Activated naive CD4-positive, alpha-beta T cell treated with anti-CD3 and anti-CD28 coated beads, Interleukin-2, amount 50 U/mL, for 24 hours (primary cell): Measurements from ENCODE around the gene ENKUR.

ENCODE experiments used
- H3K27ac Mint-ChIP-seq: one replicate; pipeline ENCODE4 v1.8.0; 2021; ENCODE audit warnings: mild to moderate bottlenecking, mixed read lengths
- H3K27me3 Mint-ChIP-seq: one replicate; pipeline ENCODE4 v1.8.0; 2021; ENCODE audit warnings: mixed read lengths
- H3K36me3 Mint-ChIP-seq: one replicate; pipeline ENCODE4 v1.8.0; 2021; ENCODE audit warnings: mixed read lengths
- H3K4me1 Mint-ChIP-seq: one replicate; pipeline ENCODE4 v1.8.0; 2021; ENCODE audit warnings: mixed read lengths
- H3K4me3 Mint-ChIP-seq: one replicate; pipeline ENCODE4 v1.8.0; 2021; ENCODE audit warnings: mild to moderate bottlenecking, mixed read lengths
- H3K9me3 Mint-ChIP-seq: one replicate; pipeline ENCODE4 v1.8.0; 2021; ENCODE audit warnings: mixed read lengths

The ENKUR gene

GRCh38 chr10:24993237-24993958, 22.6 kb downstream of the ENKUR start:
- no peak overlapping the region for H3K4me3 Mint-ChIP-seq
- no peaks in the 10 kb centered on the region for H3K27me3 Mint-ChIP-seq
- peak overlapping the region; percentile 35 for H3K27ac Mint-ChIP-seq
- no peaks in the 10 kb centered on the region for H3K4me1 Mint-ChIP-seq
- H3K36me3 Mint-ChIP-seq = no peaks in the 10 kb centered on the region
- no peaks in the 10 kb centered on the region for H3K9me3 Mint-ChIP-seq

GRCh38 chr10:24992512-24993133, 23.3 kb downstream of the ENKUR start:
- no peaks in the 10 kb centered on the region for H3K36me3 Mint-ChIP-seq
- H3K27me3 Mint-ChIP-seq = no peaks in the 10 kb centered on the region
- H3K4me3 Mint-ChIP-seq = no peak overlapping the region
- H3K4me1 Mint-ChIP-seq = no peaks in the 10 kb centered on the region
- H3K27ac Mint-ChIP-seq = no peak overlapping the region
- no peaks in the 10 kb centered on the region for H3K9me3 Mint-ChIP-seq

- no peaks in the 10 kb centered on the region for H3K27me3 Mint-ChIP-seq
Measured at GRCh38 chr10:24991298-24991697, 24.7 kb downstream of the ENKUR start.

GRCh38 chr10:24989867-24990266, 26.1 kb downstream of the ENKUR start:
- Mint-ChIP-seq H3K27ac (no peak overlapping the region), H3K27me3 (no peaks in the 10 kb centered on the region), H3K4me1 (no peaks in the 10 kb centered on the region), H3K4me3 (no peak overlapping the region), H3K36me3 (no peaks in the 10 kb centered on the region), H3K9me3 (no peaks in the 10 kb centered on the region)

More at GRCh38 chr10:24991298-24991697, 24.7 kb downstream of the ENKUR start:
- Mint-ChIP-seq H3K4me3 (no peak overlapping the region), H3K36me3 (no peaks in the 10 kb centered on the region), H3K27ac (no peak overlapping the region), H3K9me3 (no peaks in the 10 kb centered on the region), H3K4me1 (no peaks in the 10 kb centered on the region)

GRCh38 chr10:24988831-24989640, 26.9 kb downstream of the ENKUR start:
- H3K36me3 Mint-ChIP-seq = no peaks in the 10 kb centered on the region
- H3K27ac Mint-ChIP-seq = no peak overlapping the region
- H3K4me3 Mint-ChIP-seq = no peak overlapping the region
- H3K4me1 Mint-ChIP-seq = no peaks in the 10 kb centered on the region
- no peaks in the 10 kb centered on the region for H3K27me3 Mint-ChIP-seq
- H3K9me3 Mint-ChIP-seq = no peaks in the 10 kb centered on the region

GRCh38 chr10:24984906-24985305, 31.1 kb downstream of the ENKUR start:
- no peak overlapping the region for H3K27ac Mint-ChIP-seq
- peaks cover 5% of the 10 kb centered on the region for H3K9me3 Mint-ChIP-seq
- no peak overlapping the region for H3K4me3 Mint-ChIP-seq
- no peaks in the 10 kb centered on the region for H3K27me3 Mint-ChIP-seq
- peaks cover 14% of the 10 kb centered on the region for H3K4me1 Mint-ChIP-seq
- H3K36me3 Mint-ChIP-seq = no peaks in the 10 kb centered on the region

- Mint-ChIP-seq H3K36me3 (no peaks in the 10 kb centered on the region), H3K27me3 (no peaks in the 10 kb centered on the region), H3K9me3 (peaks cover 6% of the 10 kb centered on the region), H3K27ac (no peak overlapping the region), H3K4me1 (peaks cover 14% of the 10 kb centered on the region), H3K4me3 (no peak overlapping the region)
Measured at GRCh38 chr10:24983946-24984345, 32.0 kb downstream of the ENKUR start.

GRCh38 chr10:24983130-24983529, 32.8 kb downstream of the ENKUR start:
- no peaks in the 10 kb centered on the region for H3K27me3 Mint-ChIP-seq
- no peaks in the 10 kb centered on the region for H3K36me3 Mint-ChIP-seq
- H3K27ac Mint-ChIP-seq = no peak overlapping the region
- peaks cover 6% of the 10 kb centered on the region for H3K9me3 Mint-ChIP-seq
- H3K4me3 Mint-ChIP-seq = no peak overlapping the region
- H3K4me1 Mint-ChIP-seq = peaks cover 14% of the 10 kb centered on the region

- Mint-ChIP-seq H3K9me3 (peaks cover 6% of the 10 kb centered on the region), H3K4me1 (peaks cover 14% of the 10 kb centered on the region), H3K4me3 (no peak overlapping the region), H3K27me3 (no peaks in the 10 kb centered on the region), H3K27ac (no peak overlapping the region), H3K36me3 (no peaks in the 10 kb centered on the region)
Measured at GRCh38 chr10:24982319-24983112, 33.4 kb downstream of the ENKUR start.

GRCh38 chr10:24981161-24981710, 34.7 kb downstream of the ENKUR start:
- H3K27me3 Mint-ChIP-seq = no peaks in the 10 kb centered on the region
- H3K27ac Mint-ChIP-seq = no peak overlapping the region
- H3K9me3 Mint-ChIP-seq = peaks cover 6% of the 10 kb centered on the region
- H3K4me1 Mint-ChIP-seq = peaks cover 14% of the 10 kb centered on the region
- H3K36me3 Mint-ChIP-seq = no peaks in the 10 kb centered on the region
- no peak overlapping the region for H3K4me3 Mint-ChIP-seq

- Mint-ChIP-seq H3K9me3 (peaks cover 6% of the 10 kb centered on the region), H3K4me3 (no peak overlapping the region), H3K4me1 (peaks cover 14% of the 10 kb centered on the region), H3K27ac (no peak overlapping the region), H3K36me3 (no peaks in the 10 kb centered on the region), H3K27me3 (no peaks in the 10 kb centered on the region)
Measured at GRCh38 chr10:24979685-24980084, 36.3 kb downstream of the ENKUR start.

- peaks cover 3% of the 10 kb centered on the region for H3K4me1 Mint-ChIP-seq
- no peak overlapping the region for H3K27ac Mint-ChIP-seq
- no peaks in the 10 kb centered on the region for H3K27me3 Mint-ChIP-seq
- no peak overlapping the region for H3K4me3 Mint-ChIP-seq
- H3K36me3 Mint-ChIP-seq = no peaks in the 10 kb centered on the region
- peaks cover 2% of the 10 kb centered on the region for H3K9me3 Mint-ChIP-seq
Measured at GRCh38 chr10:24974976-24975375, 41.0 kb downstream of the ENKUR start.

GRCh38 chr10:24973163-24973562, 42.8 kb downstream of the ENKUR start:
- no peaks in the 10 kb centered on the region for H3K9me3 Mint-ChIP-seq
- H3K36me3 Mint-ChIP-seq = no peaks in the 10 kb centered on the region
- no peak overlapping the region for H3K4me3 Mint-ChIP-seq
- H3K4me1 Mint-ChIP-seq = peaks cover 7% of the 10 kb centered on the region
- no peak overlapping the region for H3K27ac Mint-ChIP-seq
- no peaks in the 10 kb centered on the region for H3K27me3 Mint-ChIP-seq

- H3K4me3 Mint-ChIP-seq = no peak overlapping the region
- H3K36me3 Mint-ChIP-seq = no peaks in the 10 kb centered on the region
- no peaks in the 10 kb centered on the region for H3K27me3 Mint-ChIP-seq
- peaks cover 7% of the 10 kb centered on the region for H3K4me1 Mint-ChIP-seq
- no peaks in the 10 kb centered on the region for H3K9me3 Mint-ChIP-seq
- no peak overlapping the region for H3K27ac Mint-ChIP-seq
Measured at GRCh38 chr10:24971374-24971773, 44.6 kb downstream of the ENKUR start.

- no peaks in the 10 kb centered on the region for H3K36me3 Mint-ChIP-seq
- no peak overlapping the region for H3K27ac Mint-ChIP-seq
- no peaks in the 10 kb centered on the region for H3K9me3 Mint-ChIP-seq
- H3K4me3 Mint-ChIP-seq = no peak overlapping the region
- H3K4me1 Mint-ChIP-seq = peaks cover 7% of the 10 kb centered on the region
- H3K27me3 Mint-ChIP-seq = no peaks in the 10 kb centered on the region
Measured at GRCh38 chr10:24969841-24970281, 46.1 kb downstream of the ENKUR start.
